NCI-H226 (cell line): ENCODE measurements around the gene NOL11.
"Not testable (repeated sequence)": the region's sequence is repeated elsewhere in the genome, so short reads cannot be mapped to it uniquely, and the experiment has no call there.

Experiments used
- DNase-seq: peaks from one replicate; pipeline ENCODE4 v3.0.0-alpha.2; 2015

The NOL11 gene

GRCh38 chr17:67756766-67757165 lies 39.0 kb downstream of the NOL11 start:
- not testable (repeated sequence) for DNase-seq

GRCh38 chr17:67759355-67760171 lies 41.8 kb downstream of the NOL11 start:
- no peak for DNase-seq

- no peak for DNase-seq
These were observed 47.9 kb downstream of the NOL11 start for GRCh38 chr17:67765623-67766022.

GRCh38 chr17:67769231-67769630 lies 51.5 kb downstream of the NOL11 start:
- DNase-seq, result no peak

- no peak for DNase-seq
These were observed 52.8 kb downstream of the NOL11 start for GRCh38 chr17:67770539-67770938.

- DNase-seq, result no peak
These were observed 54.9 kb downstream of the NOL11 start for GRCh38 chr17:67772679-67773078.

- no peak for DNase-seq
These were observed 55.5 kb downstream of the NOL11 start for GRCh38 chr17:67773246-67773645.

GRCh38 chr17:67779098-67779672 lies 61.4 kb downstream of the NOL11 start:
- peak; percentile 8 for DNase-seq

GRCh38 chr17:67784364-67785121 lies 66.8 kb downstream of the NOL11 start:
- DNase-seq, result no peak

GRCh38 chr17:67785122-67785477 lies 67.4 kb downstream of the NOL11 start:
- DNase-seq, result no peak

- no peak for DNase-seq
These were observed 67.8 kb downstream of the NOL11 start for GRCh38 chr17:67785504-67785903.
